GM23248 (cell line): Measurements from ENCODE around the gene SNX5.

Experiments used
- EZH2 ChIP-seq: fragments of 200-600 bp; sonication (generic); IDR thresholded peaks from 2 replicates; pipeline ENCODE4 v1.6.1; 2018; ENCODE audit warnings: antibody characterized with exemption, mild to moderate bottlenecking; ENCODE audit not compliant: insufficient read depth, poor library complexity, severe bottlenecking
- EZH2phosphoT487 ChIP-seq: fragments of 200-600 bp; sonication (generic); IDR thresholded peaks from 2 replicates; pipeline ENCODE4 v1.6.1; 2018; ENCODE audit warnings: antibody characterized with exemption, moderate library complexity, mild to moderate bottlenecking, low read depth; ENCODE audit not compliant: insufficient read depth

DNA sequence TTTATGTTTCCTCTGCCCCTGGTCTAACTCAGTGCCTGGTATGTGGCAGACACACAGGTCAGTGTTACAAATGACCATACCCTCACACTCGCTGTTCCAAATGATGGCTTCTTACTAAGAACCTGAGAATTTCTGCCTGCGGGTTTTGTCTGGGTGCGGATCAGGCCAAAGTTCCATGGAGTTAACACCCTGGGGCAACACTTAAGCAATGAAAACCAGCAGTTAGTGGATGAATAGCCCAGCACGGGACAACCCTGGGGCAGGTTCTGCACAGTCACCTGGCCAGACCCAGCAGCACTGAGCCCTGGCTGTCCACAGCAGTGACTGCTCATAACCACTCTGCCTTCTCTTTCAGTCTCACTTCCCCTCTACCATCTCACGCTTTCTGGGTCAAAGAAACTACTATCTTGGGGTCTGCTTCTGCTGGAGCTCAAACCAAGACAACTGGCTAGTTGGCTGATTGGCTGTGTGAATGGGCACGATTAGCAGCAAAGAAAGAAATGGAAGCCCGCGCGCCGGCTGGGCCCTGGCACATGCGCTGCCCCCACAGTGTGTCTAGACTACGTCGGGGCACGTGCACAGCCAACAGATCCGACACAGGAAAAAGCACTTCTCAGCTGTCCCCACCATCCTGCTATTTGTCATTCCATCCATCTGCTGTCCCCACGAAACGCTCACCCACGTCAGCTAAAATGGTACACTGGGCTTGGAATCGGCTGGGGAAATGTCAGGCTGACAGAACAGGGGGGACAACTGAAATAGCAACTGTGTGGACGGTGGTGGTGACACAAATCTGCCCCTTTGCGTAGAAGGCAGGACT is 36.8 kb upstream of the SNX5 start:
- TF ChIP-seq EZH2phosphoT487 (no peak), EZH2 (no peak)
